Colonic mucosa (tissue), 4 donors: Measurements from ENCODE around the gene SNX32. TPM values are rescaled to one million over a fixed set of nuclear protein-coding genes. Genes with fewer than 3 reads are reported as not detected.

Source experiments
- DNase-seq: peaks from one replicate; pipeline ENCODE4 v3.0.0-alpha.2; 2020
- H3K27ac ChIP-seq: fragments of 200-600 bp; one replicate; pipeline ENCODE4 v1.8.0; 2021
- H3K27me3 ChIP-seq: fragments of 200-600 bp; one replicate; pipeline ENCODE4 v1.8.0; 2021
- H3K36me3 ChIP-seq: fragments of 200-600 bp; one replicate; pipeline ENCODE4 v1.8.0; 2021
- H3K4me1 ChIP-seq: fragments of 200-600 bp; one replicate; pipeline ENCODE4 v1.8.0; 2021; ENCODE audit warnings: mild to moderate bottlenecking
- H3K4me3 ChIP-seq: fragments of 200-600 bp; one replicate; pipeline ENCODE4 v1.8.0; 2021
- H3K9ac ChIP-seq, 2 donors: one replicate each; pipeline ENCODE4 v1.7.0; 2013; ENCODE audit warnings: control low read depth in 2 of 2, low read depth in 2 of 2, low read length in 2 of 2
- H3K9me3 ChIP-seq: fragments of 200-600 bp; one replicate; pipeline ENCODE4 v1.8.0; 2021
- CTCF ChIP-seq: fragments of 200-600 bp; IDR thresholded peaks from one replicate; pipeline ENCODE4 v1.8.0; 2022; ENCODE audit warnings: antibody characterized with exemption, mild to moderate bottlenecking
- intact Hi-C: fragments of 100-400 bp; cut with DNase I; formaldehyde crosslinking; loops from one replicate; pipeline ENCODE4 v1.14.1; 2022
- total RNA-seq, 2 donors: library from RNA; stranded (reverse); fragmentation: NEBNext Ultra II Directional in 1 of 2; extraction: Animal tissue kit (Norgen Biotek cat#: 25700) in 1 of 2; gene quantifications; one replicate each; pipeline ENCODE4 v1.2.1, GENCODE V29; 2021
- donor health status: healthy.
- donor health status: DM: no; HTN: no; CAD: no.
- donor health status: DM: no; HTN: no; CAD: no.

Gene SNX32
- total RNA-seq, 2 donors from 2014 or later, result 1.6 to 1.9 TPM

GRCh38 chr11:65794570-65795510, 38.9 kb upstream of the SNX32 start:
- TF ChIP-seq CTCF, result no peak
- Histone ChIP-seq H3K4me1 (peaks cover 32% of the 10 kb centered on the region), H3K27ac (no peak overlapping the region), H3K4me3 (no peak overlapping the region), H3K27me3 (no peaks in the 10 kb centered on the region), H3K36me3 (peaks cover 5% of the 10 kb centered on the region), H3K9ac (no peak overlapping the region), H3K9me3 (no peaks in the 10 kb centered on the region)
- intact Hi-C loops, result no loop called here
- no peak for DNase-seq

- H3K9me3 ChIP-seq, result no peaks in the 10 kb centered on the region
- no peak overlapping the region for H3K27ac ChIP-seq
- H3K4me1 ChIP-seq, result peaks cover 16% of the 10 kb centered on the region
- H3K4me3 ChIP-seq, result no peak overlapping the region
- no peak for DNase-seq
- intact Hi-C loops, result no loop called here
- no peak overlapping the region for H3K9ac ChIP-seq
- TF ChIP-seq CTCF, result no peak
- no peaks in the 10 kb centered on the region for H3K27me3 ChIP-seq
- peaks cover 5% of the 10 kb centered on the region for H3K36me3 ChIP-seq
Observed at GRCh38 chr11:65796726-65797601, 36.8 kb upstream of the SNX32 start.

- no peak for DNase-seq
- intact Hi-C loops, result no loop called here
- H3K9me3 ChIP-seq, result no peaks in the 10 kb centered on the region
- no peak overlapping the region for H3K4me3 ChIP-seq
- peaks cover 11% of the 10 kb centered on the region for H3K4me1 ChIP-seq
- no peak overlapping the region for H3K9ac ChIP-seq
- no peaks in the 10 kb centered on the region for H3K27me3 ChIP-seq
- no peak for TF ChIP-seq CTCF
- H3K27ac ChIP-seq, result no peak overlapping the region
- H3K36me3 ChIP-seq, result peaks cover 5% of the 10 kb centered on the region
Observed at GRCh38 chr11:65797711-65798110, 36.1 kb upstream of the SNX32 start.

- no peak for DNase-seq
- no peaks in the 10 kb centered on the region for H3K4me1 ChIP-seq
- no peaks in the 10 kb centered on the region for H3K27me3 ChIP-seq
- H3K36me3 ChIP-seq, result peaks cover 5% of the 10 kb centered on the region
- H3K9me3 ChIP-seq, result no peaks in the 10 kb centered on the region
- no peak overlapping the region for H3K9ac ChIP-seq
- intact Hi-C loops, result no loop called here
- TF ChIP-seq CTCF, result no peak
- no peak overlapping the region for H3K4me3 ChIP-seq
- H3K27ac ChIP-seq, result no peak overlapping the region
Observed at GRCh38 chr11:65798882-65799281, 34.9 kb upstream of the SNX32 start.

- no peak for TF ChIP-seq CTCF
Observed at GRCh38 chr11:65801153-65801987, 32.4 kb upstream of the SNX32 start.

More at GRCh38 chr11:65801153-65801987, 32.4 kb upstream of the SNX32 start:
- Histone ChIP-seq H3K4me1 (no peaks in the 10 kb centered on the region), H3K4me3 (no peak overlapping the region), H3K27ac (no peak overlapping the region), H3K27me3 (no peaks in the 10 kb centered on the region), H3K9ac (no peak overlapping the region), H3K9me3 (no peaks in the 10 kb centered on the region), H3K36me3 (no peaks in the 10 kb centered on the region)
- intact Hi-C loops, result no loop called here
- no peak for DNase-seq
